ENCODE results near the gene YIF1B.

- TF ChIP-seq CTCF (IDR thresholded peaks at IDR 0.05; ENCODE audit: borderline replicate concordance, extremely low read depth, low read length, poor library complexity, severe bottlenecking) (no peak), EZH2 (IDR thresholded peaks at IDR 0.05; ENCODE audit: borderline replicate concordance, low read depth, low read length, severe bottlenecking) (no peak)
Observed at GRCh38 chr19:38284422-38284821, 31.3 kb downstream of the YIF1B start.

Data from DND-41 (cell line).